Activated CD4-positive, CD25-positive, alpha-beta regulatory T cell (primary cell): ENCODE results near the gene BLOC1S4.

ENCODE experiments used
- DNase-seq, 4 experiments: peaks; one replicate each; lab custom pipeline; 2025; lab: John Stamatoyannopoulos, UW

The BLOC1S4 gene

DNA sequence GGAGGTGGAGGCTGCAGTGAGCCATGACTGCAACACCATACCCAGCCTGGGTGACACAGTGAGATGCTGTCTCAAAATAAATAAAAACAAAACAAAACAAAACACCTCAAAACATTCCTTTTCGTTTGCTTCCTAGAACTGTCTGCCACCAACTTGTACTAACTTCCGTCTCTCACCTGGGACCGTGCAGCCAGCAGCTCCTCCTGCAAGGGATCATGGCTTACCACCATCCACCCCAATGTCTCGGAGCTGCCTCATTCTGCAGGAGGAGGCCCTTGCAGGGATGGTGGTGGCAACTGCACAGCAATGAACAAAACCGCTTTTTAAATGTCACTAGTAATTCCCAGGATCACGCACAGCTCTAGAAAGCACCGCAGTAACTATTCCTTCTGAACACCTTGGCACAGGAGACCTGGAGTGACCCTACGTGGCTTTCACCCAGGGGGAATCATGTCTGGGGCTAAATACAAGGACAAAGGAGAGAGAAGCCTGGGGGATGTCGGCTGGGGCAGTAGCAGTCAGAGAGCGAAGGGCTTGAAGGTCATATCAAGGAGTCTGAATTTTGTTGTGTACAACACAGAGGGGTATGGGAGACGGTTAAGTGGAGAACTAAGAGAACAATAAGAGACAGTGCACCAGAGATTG is 49.1 kb downstream of the BLOC1S4 start:
- no peak for DNase-seq

DNA sequence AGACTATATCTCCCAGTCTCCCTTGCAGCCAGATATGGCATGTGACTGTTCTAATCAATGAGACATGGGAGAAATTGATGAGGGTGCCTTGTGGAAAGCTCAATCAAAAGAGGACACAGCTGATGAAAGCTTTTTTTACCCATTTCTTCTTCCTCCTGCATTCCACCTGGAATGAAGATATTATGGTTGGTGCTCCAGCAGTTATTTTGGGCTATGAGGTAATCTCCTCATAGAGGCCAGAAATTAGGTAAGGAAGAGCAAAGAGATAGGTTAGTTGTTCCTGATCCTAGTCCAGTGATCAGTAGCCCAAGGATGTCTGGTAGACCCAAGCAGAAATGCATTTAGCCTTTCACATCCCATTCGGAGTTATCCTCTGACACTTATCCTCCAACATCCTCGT is 49.7 kb downstream of the BLOC1S4 start:
- DNase-seq: no peak
